ENCODE results near the gene C15orf40.

DNA sequence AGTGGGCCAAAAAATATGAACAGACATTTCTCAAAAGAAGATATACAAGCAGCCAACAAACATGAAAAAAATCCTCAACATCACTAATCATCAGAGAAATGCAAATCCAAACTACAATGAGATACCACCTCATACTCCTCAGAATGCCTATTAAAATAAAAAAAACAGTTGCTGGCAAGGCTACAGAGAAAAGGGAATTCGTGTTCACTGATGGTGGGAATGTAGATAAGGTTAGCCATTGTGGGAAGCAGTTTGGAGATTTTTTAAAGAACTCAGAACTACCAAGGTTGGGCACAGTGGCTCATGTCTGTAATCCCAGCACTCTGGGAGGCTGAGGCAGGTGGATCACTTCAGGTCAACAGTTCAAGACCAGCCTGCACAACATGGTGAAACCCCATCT, 27.8 kb upstream of the C15orf40 start:
- TF ChIP-seq, protein P1, sequence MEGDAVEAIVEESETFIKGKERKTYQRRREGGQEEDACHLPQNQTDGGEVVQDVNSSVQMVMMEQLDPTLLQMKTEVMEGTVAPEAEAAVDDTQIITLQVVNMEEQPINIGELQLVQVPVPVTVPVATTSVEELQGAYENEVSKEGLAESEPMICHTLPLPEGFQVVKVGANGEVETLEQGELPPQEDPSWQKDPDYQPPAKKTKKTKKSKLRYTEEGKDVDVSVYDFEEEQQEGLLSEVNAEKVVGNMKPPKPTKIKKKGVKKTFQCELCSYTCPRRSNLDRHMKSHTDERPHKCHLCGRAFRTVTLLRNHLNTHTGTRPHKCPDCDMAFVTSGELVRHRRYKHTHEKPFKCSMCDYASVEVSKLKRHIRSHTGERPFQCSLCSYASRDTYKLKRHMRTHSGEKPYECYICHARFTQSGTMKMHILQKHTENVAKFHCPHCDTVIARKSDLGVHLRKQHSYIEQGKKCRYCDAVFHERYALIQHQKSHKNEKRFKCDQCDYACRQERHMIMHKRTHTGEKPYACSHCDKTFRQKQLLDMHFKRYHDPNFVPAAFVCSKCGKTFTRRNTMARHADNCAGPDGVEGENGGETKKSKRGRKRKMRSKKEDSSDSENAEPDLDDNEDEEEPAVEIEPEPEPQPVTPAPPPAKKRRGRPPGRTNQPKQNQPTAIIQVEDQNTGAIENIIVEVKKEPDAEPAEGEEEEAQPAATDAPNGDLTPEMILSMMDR (IDR thresholded peaks at IDR 0.05), result no peak
- TF ChIP-seq POLR2A (IDR thresholded peaks at IDR 0.05; ENCODE audit: low read depth), result no peak
- TF ChIP-seq POLR2AphosphoS5 (IDR thresholded peaks at IDR 0.05), result no peak
- no peak for TF ChIP-seq EP300 (IDR thresholded peaks at IDR 0.05)
